Naive thymus-derived CD8-positive, alpha-beta T cell (primary cell): ENCODE results near the gene CEACAM20. TPM values are rescaled to one million over a fixed set of nuclear protein-coding genes. Genes with fewer than 3 reads are reported as not detected.
"Not testable (repeated sequence)": the region's sequence is repeated elsewhere in the genome, so short reads cannot be mapped to it uniquely, and the experiment has no call there.

Experiments
- ATAC-seq, 2 donors: fragments of 150-1000 bp; cut with Tn5 transposase in 1 of 2; sonication (Bioruptor Pico), chemical (Tn5 transposase) in 1 of 2; 1 replicate in 1 of 2; 2 replicates in 1 of 2; pipeline ENCODE4 v1.10.0; 2021; ENCODE audit warnings: mild to moderate bottlenecking in 2 of 2, moderate library complexity in 2 of 2
- POLR2A ChIA-PET: fragments of 350-600 bp; sonication (Branson Sonifier 250); formaldehyde crosslinking; loops from one replicate; lab custom pipeline; 2021; ENCODE audit warnings: antibody characterized with exemption; lab: Charles Lee
- DNase-seq, 10 donors: peaks; one replicate each; pipeline versions ENCODE4 v3.0.0 to v3.0.0-alpha.2; 2020 to 2022
- H3K27ac Mint-ChIP-seq, 10 donors: one replicate each; pipeline ENCODE4 v1.8.0; 2020 to 2022; ENCODE audit warnings: mild to moderate bottlenecking in 10 of 10, mixed read lengths in 10 of 10, moderate library complexity in 4 of 10, inconsistent platforms in 1 of 10
- H3K27me3 Mint-ChIP-seq, 5 donors: one replicate each; pipeline ENCODE4 v1.8.0; 2021 to 2022; ENCODE audit warnings: mixed read lengths in 5 of 5
- H3K36me3 Mint-ChIP-seq, 3 donors: one replicate each; pipeline ENCODE4 v1.8.0; 2020 to 2022; ENCODE audit warnings: mixed read lengths in 3 of 3, mild to moderate bottlenecking in 2 of 3, inconsistent platforms in 1 of 3
- H3K4me1 Mint-ChIP-seq, 4 donors: one replicate each; pipeline ENCODE4 v1.8.0; 2021 to 2022; ENCODE audit warnings: mixed read lengths in 4 of 4
- H3K4me3 Mint-ChIP-seq, 10 donors: one replicate each; pipeline ENCODE4 v1.8.0; 2020 to 2022; ENCODE audit warnings: mild to moderate bottlenecking in 10 of 10, mixed read lengths in 10 of 10, moderate library complexity in 6 of 10, inconsistent platforms in 1 of 10
- H3K9me3 Mint-ChIP-seq, 9 donors: one replicate each; pipeline ENCODE4 v1.8.0; 2020 to 2022; ENCODE audit warnings: mixed read lengths in 9 of 9, mild to moderate bottlenecking in 3 of 9, inconsistent platforms in 1 of 9, moderate library complexity in 1 of 9
- polyA plus RNA-seq, 3 donors: library from polyadenylated mRNA; unstranded; fragments of 300-500 nt; fragmentation: Illumina TruSeq; gene quantifications; one replicate each; pipeline ENCODE4 v1.2.3, GENCODE V29; 2021
- total RNA-seq, 8 experiments: library from RNA in 2 of 8; stranded (reverse) in 2 of 8; gene quantifications; one replicate each; pipeline ENCODE4 v1.2.3 and lab custom pipeline; 2021 to 2026

CEACAM20 gene
- total and polyA plus RNA-seq, 5 experiments from 2014 or later = not detected

DNA sequence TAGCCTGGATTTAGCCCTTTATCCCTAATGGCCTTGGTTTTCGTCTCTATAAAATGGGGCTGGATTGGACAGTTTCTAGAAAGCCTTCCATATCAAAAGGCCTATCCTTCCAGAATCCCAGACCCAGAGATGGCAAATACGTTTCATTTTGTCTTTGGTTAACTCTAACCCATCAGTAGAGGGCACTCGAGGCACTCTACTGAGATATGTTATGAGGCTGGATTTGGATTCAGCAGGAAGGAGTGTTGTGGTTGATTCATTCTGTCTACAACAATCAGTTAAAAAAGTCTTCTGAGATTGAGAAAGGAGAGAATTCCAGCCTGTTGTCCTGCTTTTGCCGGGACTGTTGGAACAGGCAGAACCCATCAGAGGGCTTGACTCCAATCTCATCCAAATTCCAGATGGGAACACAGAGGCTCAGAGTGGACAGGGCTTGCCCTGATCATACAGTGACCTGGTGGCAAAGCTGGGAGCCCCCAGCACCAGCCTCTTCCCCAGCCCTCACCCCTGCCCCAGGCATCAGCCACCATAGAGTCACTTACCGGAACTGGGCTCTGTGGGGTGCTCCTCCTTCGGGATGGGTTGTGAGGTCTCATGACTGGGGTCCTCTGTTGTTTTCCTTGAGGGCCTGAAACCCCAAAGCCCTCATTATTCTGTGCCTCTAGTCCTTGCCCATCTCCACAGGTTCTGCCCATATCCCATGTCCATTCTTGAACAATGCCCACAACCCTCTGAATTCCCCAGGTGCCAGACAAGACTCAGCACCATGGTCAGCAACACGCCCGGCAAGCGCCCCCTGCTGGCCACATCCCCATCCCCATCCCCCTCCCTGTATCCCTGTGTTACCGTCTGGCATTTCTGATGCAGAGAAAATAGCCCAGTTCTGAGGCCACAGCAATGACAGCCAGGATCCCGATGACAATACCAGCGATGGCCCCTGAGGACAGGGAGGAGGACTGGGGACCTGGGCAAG is 16.9 kb downstream of the CEACAM20 start:
- Mint-ChIP-seq H3K27ac (peak overlapping the region in 1 of 10 donors; percentile 59), H3K9me3 (peaks cover 11 to 79% (median 36%) of the 10 kb centered on the region in 9 donors), H3K27me3 (peaks cover 18 to 43% (median 36%) of the 10 kb centered on the region in 5 donors), H3K36me3 (peaks cover 7 to 50% (median 16%) of the 10 kb centered on the region in 3 donors), H3K4me1 (no peaks in the 10 kb centered on the region), H3K4me3 (no peak overlapping the region)
- DNase-seq (no peak), ATAC-seq (no peak)
- POLR2A ChIA-PET = no interaction called here

GRCh38 chr19:44509478-44509877 is 20.0 kb downstream of the CEACAM20 start:
- Mint-ChIP-seq H3K27me3 (peaks cover 36 to 66% (median 54%) of the 10 kb centered on the region in 5 donors), H3K4me1 (no peaks in the 10 kb centered on the region), H3K36me3 (peaks cover 9 to 57% (median 29%) of the 10 kb centered on the region in 3 donors), H3K9me3 (peaks cover 13 to 85% (median 49%) of the 10 kb centered on the region in 9 donors), H3K4me3 (no peak overlapping the region), H3K27ac (peak overlapping the region in 1 of 10 donors; percentile 26)
- POLR2A ChIA-PET = no interaction called here
- ATAC-seq (no peak), DNase-seq (no peak)

DNA sequence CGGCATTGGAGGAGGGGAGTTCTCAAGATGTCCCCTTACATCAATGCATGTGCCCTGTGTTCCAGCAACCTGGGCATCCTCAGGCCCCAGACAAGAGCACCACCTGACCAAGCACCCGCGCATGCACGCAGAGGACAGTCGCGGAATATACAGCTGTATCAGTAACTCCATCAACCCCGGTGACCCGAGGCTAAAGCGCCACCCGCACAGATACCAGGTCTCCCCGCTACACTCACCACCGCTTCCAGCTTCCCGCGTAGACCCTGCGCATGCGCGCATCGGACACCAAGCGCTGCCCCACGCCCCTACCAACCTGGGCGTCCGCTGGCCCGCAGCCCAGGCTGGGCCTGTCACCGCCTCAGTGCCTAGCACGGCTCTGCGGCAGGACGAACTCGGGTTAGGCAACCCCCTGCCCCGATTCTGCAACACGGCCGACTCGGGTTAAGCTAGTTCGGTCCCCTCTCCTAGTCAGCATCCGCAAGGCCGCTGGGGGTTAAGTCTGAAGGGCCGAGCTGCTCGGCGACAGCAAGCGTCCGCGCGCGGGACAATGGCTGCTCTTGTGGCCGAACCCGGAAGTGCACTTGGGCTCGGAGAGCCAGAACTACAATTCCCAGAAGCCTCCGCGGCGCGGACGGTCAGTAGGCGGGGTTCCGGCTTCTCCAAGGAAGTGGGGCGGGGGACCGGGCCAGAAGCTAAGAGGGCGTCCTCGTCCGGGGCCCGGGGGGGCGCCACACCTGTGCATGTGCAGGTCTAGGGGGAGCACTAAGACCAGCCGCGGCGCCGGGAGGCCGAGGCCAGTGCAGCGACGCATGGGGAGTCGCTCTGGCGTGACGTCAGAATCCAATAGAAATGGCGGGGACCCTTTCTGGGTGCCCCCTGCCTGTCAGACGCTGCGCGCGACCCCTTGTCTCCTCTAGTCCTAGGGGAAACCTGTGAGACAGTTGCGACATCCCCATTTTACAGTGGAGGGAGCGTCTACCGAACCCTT is 29.2 kb downstream of the CEACAM20 start, which contains the start of gene ZNF180:
TSS of gene ZNF180 (minus strand) at position 561 of the 988 bp plus-strand sequence. CDS start 3,188 bp downstream, outside the sequence.
- Mint-ChIP-seq H3K27me3 (peaks cover 4 to 17% (median 7%) of the 10 kb centered on the region in 5 donors), H3K4me3 (peak within 1 kb of the TSS; percentile 92 to 98 (median 95)), H3K36me3 (peaks cover 44 to 64% (median 60%) of the 10 kb centered on the region in 3 donors), H3K27ac (peak within 1 kb of the TSS; percentile 81 to 97 (median 94)), H3K4me1 (peaks cover 29 to 35% (median 33%) of the 10 kb centered on the region in 4 donors), H3K9me3 (peaks cover 13 to 89% (median 61%) of the 10 kb centered on the region in 9 donors)
- DNase-seq (peak; percentile 92 to 98 (median 94)), ATAC-seq (peak; percentile 92 to 95)
- POLR2A ChIA-PET = interaction anchor here (0.9 to 1.5 kb wide), 10 partner anchors 10 to 497 kb away, joined by 3 to 9 read pairs (median 4); partner anchors contain the start of genes ZNF226 and ZNF227

DNA sequence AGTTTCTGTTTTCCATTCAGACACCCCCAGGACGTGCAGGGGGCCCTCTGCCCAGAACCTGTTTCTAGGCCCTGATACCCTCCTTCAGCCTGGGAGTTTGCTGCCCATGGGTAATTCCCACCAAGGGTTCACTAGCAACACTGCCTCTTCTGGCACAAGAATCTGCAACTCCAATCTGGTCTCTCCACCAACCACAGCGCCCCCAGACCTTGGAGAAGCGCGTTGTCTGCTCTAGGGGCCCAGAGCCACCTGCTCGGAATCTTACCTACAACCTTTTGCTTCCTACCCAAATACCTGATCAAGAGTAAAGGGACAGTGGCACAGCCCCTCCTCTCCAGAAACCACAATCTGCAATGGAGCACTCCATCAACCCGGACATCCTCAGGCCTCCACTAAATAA is 29.9 kb downstream of the CEACAM20 start:
- Mint-ChIP-seq H3K27ac (peak overlapping the region in 9 of 10 donors; percentile 81 to 97 (median 94)), H3K36me3 (peaks cover 51 to 69% (median 64%) of the 10 kb centered on the region in 3 donors), H3K4me1 (peaks cover 31 to 41% (median 35%) of the 10 kb centered on the region in 4 donors), H3K9me3 (peaks cover 13 to 90% (median 65%) of the 10 kb centered on the region in 9 donors), H3K4me3 (peak overlapping the region; percentile 92 to 98 (median 95)), H3K27me3 (peaks cover 0 to 12% (median 4%) of the 10 kb centered on the region in 5 donors)
- POLR2A ChIA-PET = interaction anchor here (0.6 to 1.5 kb wide), 8 partner anchors 9 to 910 kb away, joined by 3 to 9 read pairs (median 4); partner anchors contain the start of genes ZNF226 and ZNF227
- no peak for DNase-seq
- no peak for ATAC-seq

GRCh38 chr19:44498988-44499387 is 30.5 kb downstream of the CEACAM20 start:
- H3K4me1 Mint-ChIP-seq = peaks cover 31 to 41% (median 35%) of the 10 kb centered on the region in 4 donors
- POLR2A ChIA-PET = interaction anchor here (0.6 to 1.5 kb wide), 2 partner anchors 8 to 911 kb away, joined by 4 to 5 read pairs; no protein-coding TSS in a partner anchor
- DNase-seq (no peak), ATAC-seq (no peak)
- H3K27me3 Mint-ChIP-seq = peaks cover 0 to 6% (median 0%) of the 10 kb centered on the region in 5 donors
- H3K36me3 Mint-ChIP-seq = peaks cover 57 to 70% (median 66%) of the 10 kb centered on the region in 3 donors
- H3K9me3 Mint-ChIP-seq = peaks cover 14 to 91% (median 59%) of the 10 kb centered on the region in 9 donors
- H3K4me3 Mint-ChIP-seq = peak overlapping the region; percentile 92 to 98 (median 95)
- H3K27ac Mint-ChIP-seq = peak overlapping the region in 4 of 10 donors; percentile 8 to 45 (median 41)

DNA sequence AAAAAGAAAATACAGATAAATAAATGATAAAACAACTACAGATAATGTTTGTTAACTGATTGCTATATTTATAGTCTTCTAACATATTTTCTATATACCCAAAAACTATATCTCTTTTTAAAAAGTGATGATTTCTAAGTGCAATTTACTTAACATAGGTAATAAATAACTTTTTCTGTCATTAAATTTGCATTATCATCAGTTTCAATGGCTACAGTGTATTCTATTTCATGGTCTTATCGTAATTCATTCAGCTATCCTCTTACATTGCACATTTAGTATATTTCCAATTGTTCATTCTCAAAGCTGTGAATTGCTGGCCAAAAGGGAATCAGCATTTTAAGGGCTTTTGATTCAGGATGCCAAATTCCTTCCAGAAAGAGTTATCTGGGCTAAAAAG is 32.8 kb downstream of the CEACAM20 start:
- no peaks in the 10 kb centered on the region for H3K27me3 Mint-ChIP-seq
- ATAC-seq (no peak), DNase-seq (no peak)
- H3K27ac Mint-ChIP-seq = no peak overlapping the region
- POLR2A ChIA-PET = interaction anchor here (1.0 kb wide), 1 partner anchor 577 kb away, joined by 3 read pairs; no protein-coding TSS in a partner anchor
- peaks cover 33 to 41% (median 37%) of the 10 kb centered on the region in 4 donors for H3K4me1 Mint-ChIP-seq
- peak overlapping the region in 2 of 10 donors; percentile 29 to 45 for H3K4me3 Mint-ChIP-seq
- H3K9me3 Mint-ChIP-seq = peaks cover 21 to 97% (median 59%) of the 10 kb centered on the region in 9 donors
- peaks cover 77 to 84% (median 79%) of the 10 kb centered on the region in 3 donors for H3K36me3 Mint-ChIP-seq

DNA sequence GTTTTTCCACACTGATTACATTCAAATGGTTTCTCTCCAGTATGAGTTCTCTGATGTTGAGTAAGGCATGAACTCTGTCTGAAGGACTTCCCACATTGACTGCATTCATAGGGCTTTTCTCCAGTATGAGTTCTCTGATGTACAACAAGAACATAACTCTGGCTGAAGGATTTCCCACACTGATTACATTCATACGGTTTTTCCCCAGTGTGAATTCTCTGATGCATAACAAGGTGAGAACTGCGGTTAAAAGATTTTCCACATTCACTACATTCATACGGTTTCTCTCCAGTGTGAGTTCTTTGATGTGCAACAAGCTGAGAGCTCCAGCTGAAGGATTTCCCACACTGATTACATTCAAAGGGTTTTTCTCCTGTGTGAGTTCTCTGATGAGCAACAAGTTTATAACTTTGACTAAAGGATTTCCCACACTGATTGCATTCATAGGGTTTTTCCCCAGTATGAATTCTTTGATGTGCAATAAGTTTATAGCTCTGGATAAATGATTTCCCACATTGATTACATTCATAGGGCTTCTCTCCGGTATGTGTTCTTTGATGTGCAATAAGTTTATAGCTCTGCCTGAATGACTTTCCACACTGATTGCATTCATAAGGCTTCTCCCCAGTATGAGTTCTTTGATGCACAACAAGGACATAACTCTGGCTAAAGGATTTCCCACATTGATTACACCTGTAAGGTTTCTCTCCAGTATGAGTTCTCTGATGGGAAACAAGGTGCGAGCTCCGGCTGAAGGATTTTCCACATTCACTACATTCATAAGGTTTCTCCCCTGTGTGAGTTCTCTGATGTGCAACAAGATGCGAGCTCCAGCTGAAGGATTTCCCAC is 52.7 kb downstream of the CEACAM20 start:
- peak overlapping the region in 3 of 10 donors; percentile 59 to 86 (median 77) for H3K27ac Mint-ChIP-seq
- H3K4me3 Mint-ChIP-seq = peak overlapping the region in 3 of 10 donors; percentile 20 to 59 (median 58)
- H3K36me3 Mint-ChIP-seq = peaks cover 61 to 91% (median 85%) of the 10 kb centered on the region in 3 donors
- H3K27me3 Mint-ChIP-seq = no peaks in the 10 kb centered on the region
- H3K9me3 Mint-ChIP-seq = peaks cover 0 to 100% (median 51%) of the 10 kb centered on the region in 9 donors
- ATAC-seq (no peak), DNase-seq (peak in 3 of 10 donors; percentile 23 to 24 (median 24))
- no peaks in the 10 kb centered on the region for H3K4me1 Mint-ChIP-seq
- POLR2A ChIA-PET = interaction anchor here (0.6 to 0.9 kb wide), 2 partner anchors 23 to 265 kb away, joined by 3 to 5 read pairs; partner anchors contain the start of gene ZNF180

- ATAC-seq, DNase-seq, H3K4me3 Mint-ChIP-seq, H3K27me3 Mint-ChIP-seq, H3K27ac Mint-ChIP-seq, H3K4me1 Mint-ChIP-seq, POLR2A ChIA-PET: not testable (repeated sequence)
- Mint-ChIP-seq H3K9me3 (peaks cover 19 to 100% (median 65%) of the 10 kb centered on the region in 9 donors), H3K36me3 (peaks cover 14 to 81% (median 73%) of the 10 kb centered on the region in 3 donors)
Measured at GRCh38 chr19:44468730-44469129, 60.7 kb downstream of the CEACAM20 start.

- not testable (repeated sequence) for H3K27ac Mint-ChIP-seq, DNase-seq, H3K4me1 Mint-ChIP-seq, H3K27me3 Mint-ChIP-seq, ATAC-seq, H3K4me3 Mint-ChIP-seq
- Mint-ChIP-seq H3K9me3 (peaks cover 27 to 75% (median 58%) of the 10 kb centered on the region in 9 donors), H3K36me3 (peaks cover 5 to 59% (median 39%) of the 10 kb centered on the region in 3 donors)
- POLR2A ChIA-PET = interaction anchor here (0.6 kb wide), 1 partner anchor 367 kb away, joined by 4 read pairs; no protein-coding TSS in a partner anchor
Measured at GRCh38 chr19:44462600-44463286, 66.7 kb downstream of the CEACAM20 start.
